ENCODE data around the gene SLC25A21. TPM values are rescaled to one million over a fixed set of nuclear protein-coding genes. Genes with fewer than 3 reads are reported as not detected.

The SLC25A21 gene
- total RNA-seq, 1 donor from 2014 or later = 0.24 TPM

DNA sequence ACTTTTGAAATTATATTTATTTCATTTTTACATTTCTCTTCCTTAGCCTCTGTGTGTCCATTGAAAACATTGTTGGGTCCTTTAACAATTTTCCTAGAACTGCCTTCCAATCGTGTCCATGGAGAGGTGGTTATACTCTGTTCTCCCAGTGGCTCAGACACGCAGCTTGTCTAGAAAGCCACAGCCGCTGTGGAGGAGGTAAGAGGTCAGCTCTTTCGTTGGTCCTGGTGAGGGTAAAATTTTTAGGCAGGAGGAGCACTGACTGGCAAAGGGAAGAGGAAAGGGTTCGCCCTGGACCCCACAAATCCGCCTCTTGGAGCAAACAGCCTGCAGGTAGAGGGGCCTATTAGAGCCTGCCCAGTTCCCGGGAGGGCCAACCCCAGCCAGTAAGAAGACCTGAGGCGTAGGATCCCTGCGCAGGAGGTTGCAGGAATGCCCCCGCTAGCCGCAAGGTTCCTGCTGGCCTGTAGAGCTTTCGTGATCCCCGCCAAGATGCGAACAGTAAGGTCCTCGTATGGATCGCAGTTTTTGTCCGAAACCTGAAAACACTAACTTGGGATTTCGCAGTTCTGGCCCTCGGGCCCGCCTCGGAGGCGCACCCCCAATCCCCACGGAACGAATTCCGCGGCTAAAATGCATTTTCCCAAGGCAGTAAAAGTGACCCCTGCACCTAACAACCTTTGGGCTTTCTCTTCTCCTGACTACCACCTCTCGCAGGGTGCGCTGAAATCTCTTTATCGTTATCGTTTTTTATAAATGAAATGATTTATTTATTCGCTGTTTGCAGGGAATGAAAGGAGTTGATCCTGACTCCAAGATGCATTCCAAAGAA is 518.2 kb downstream of the SLC25A21 start:
- DNase-seq (ENCODE audit: low spot score) = no peak
- intact Hi-C loops (cut with DNase I) = loop anchor here (10.0 kb wide), 1 partner anchor 291 kb away; no protein-coding TSS in a partner anchor

GRCh38 chr14:36653413-36653812 is 519.0 kb downstream of the SLC25A21 start:
- no peak for DNase-seq (ENCODE audit: low spot score)
- intact Hi-C loops (cut with DNase I) = loop anchor here (10.0 kb wide), 1 partner anchor 291 kb away; no protein-coding TSS in a partner anchor

DNA sequence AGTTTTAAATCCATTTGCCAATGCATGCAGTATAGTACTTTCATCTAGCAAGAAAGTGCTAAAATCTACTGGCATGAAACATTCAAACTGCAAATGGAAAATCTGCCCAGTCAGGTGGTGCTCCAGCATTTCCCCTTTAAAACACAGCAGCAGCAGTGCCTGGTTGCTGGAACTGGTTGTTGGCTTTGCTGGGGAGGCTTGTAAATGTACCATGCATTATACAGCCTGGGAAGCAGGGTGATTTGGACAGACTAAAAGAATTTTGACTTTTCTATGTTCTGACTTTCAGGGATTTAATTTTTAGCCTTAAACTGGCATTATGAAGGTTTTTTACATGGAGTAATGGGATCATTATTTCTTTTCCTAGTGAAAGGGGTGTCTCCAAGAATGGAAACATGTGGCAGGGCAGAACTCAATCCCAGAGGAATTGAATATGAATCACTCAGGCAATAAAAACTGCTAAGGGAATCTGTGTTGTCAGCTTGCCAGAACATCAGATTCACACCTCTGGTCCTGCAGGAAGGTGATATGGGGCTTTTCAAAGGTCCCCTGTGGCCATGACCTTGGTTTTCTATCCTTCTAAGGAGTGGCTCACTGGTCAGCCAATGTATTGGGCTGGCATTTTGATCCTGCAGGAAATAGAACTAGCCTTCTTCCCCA is 519.7 kb downstream of the SLC25A21 start:
- no peak for DNase-seq (ENCODE audit: low spot score)
- intact Hi-C loops (cut with DNase I) = loop anchor here (10.0 kb wide), 1 partner anchor 292 kb away; no protein-coding TSS in a partner anchor

DNA sequence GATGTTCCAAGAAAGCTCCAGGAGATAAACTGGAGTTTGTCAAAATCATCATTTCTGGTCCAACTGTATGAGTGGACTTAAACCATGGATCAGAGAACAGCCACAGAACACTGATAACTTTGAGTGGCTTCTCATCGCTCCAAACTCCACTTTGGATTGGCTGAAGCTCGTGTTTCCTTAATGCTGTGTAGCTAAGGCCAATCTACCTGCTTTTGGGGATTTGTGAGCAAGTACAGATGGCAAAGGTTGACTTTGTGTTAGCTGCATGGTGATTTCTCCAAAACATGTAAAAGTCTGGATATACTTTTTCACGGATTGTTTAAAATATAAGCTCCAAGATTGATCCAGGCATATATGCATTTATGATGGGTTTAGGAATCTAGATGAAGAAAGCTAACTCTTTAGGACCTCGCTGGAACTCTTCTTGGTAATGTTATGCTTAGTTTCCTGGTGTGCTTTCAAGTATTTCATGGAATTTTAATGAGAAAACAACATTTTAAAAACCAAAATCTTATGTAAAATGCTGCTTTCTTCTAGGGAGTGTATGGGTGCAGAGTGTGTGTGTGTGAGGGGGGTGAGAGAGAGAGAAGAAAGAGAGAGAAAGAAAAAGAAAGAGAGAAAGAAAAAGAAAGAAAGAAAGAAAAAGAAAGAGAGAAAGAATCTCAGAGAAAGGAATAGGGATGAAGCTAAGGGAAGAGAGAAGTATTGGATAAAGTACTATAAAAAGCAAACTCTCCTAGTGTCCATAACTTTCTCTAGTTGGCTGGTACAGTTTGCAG is 522.3 kb downstream of the SLC25A21 start:
- intact Hi-C loops (cut with DNase I) = loop anchor here (10.0 kb wide), 1 partner anchor 295 kb away; no protein-coding TSS in a partner anchor

DNA sequence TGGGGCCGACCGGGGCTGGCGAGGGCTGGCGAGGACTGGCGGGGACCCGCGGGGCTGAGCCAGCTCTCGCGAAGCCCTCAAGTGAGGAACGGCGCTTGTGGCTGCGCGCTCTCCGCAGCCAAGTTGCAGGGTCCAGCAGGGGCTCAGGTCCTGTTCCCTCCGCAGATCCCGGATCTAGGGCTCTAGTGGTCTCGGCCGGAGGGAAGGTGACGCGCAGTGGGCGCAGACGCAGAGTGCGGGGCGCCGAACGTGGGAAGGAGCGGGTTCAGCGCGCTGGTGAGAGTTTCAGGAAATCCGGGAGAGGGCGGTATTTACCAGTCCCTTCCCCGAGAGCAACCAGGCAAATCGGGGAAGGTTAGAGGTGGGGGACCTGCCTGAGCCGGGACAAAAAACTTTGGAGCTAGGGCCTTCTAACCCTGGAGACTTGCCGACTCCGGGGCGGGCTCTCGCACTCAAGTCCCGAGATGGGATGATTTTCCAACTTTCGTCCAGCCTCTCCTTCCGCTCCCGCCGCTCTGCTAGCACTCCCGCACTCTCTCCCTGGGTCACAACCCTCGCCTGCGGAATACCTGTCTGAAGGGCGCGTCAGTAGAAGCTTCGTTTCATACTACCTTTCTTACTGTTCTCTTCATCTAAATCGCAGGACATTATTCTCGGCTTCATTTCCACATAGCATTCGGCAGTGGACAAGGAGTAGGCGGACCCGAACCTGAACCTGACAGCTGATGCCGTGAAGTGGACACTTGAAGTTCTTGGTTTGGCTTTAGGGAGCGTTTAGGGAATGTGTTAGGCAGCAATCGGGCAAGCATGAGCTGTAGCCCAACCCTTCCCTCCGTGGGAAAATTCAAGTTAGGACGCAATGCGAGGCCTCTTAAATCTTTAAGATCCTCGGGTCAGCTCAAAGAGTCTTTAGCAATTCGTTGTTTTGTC is 524.3 kb downstream of the SLC25A21 start:
- intact Hi-C loops (cut with DNase I) = no loop called here
- DNase-seq (ENCODE audit: low spot score) = no peak

More for the DNA sequence above, 522.3 kb downstream of the SLC25A21 start:
- no peak for DNase-seq (ENCODE audit: low spot score)

- intact Hi-C loops (cut with DNase I) = no loop called here
- no peak for DNase-seq (ENCODE audit: low spot score)
These were observed 525.0 kb downstream of the SLC25A21 start for GRCh38 chr14:36647417-36647823.

- DNase-seq (ENCODE audit: low spot score) = no peak
- intact Hi-C loops (cut with DNase I) = no loop called here
These were observed 525.6 kb downstream of the SLC25A21 start for GRCh38 chr14:36646664-36647416.

- intact Hi-C loops (cut with DNase I) = no loop called here
- DNase-seq (ENCODE audit: low spot score) = no peak
These were observed 538.8 kb downstream of the SLC25A21 start for GRCh38 chr14:36633580-36633979.

Small RNA genes within 50 kb of the gene (microRNA-seq; reads per million reads assigned to microRNA genes)
- not detected for gene MIR4503

Other genes with a start within 250 kb of the SLC25A21 start
- gene MIPOL1, start 25.3 kb upstream of the SLC25A21 start, total RNA-seq = 7.9 TPM

Data from cardiac septum (tissue), 1 donor.